DMS114 treated with DMSO at 0.1 percent for 48 hours (cell line): ENCODE data around the gene EID3.
"Not testable (repeated sequence)": the region's sequence is repeated elsewhere in the genome, so short reads cannot be mapped to it uniquely, and the experiment has no call there.

Source experiments
- DNase-seq: peaks from one replicate; lab custom pipeline; 2025; ENCODE audit not compliant: unreplicated experiment; lab: John Stamatoyannopoulos, UW

EID3 gene

GRCh38 chr12:104288635-104289274, 14.8 kb upstream of the EID3 start:
- DNase-seq: peak; percentile 63

- no peak for DNase-seq
Observed at GRCh38 chr12:104290320-104290719, 13.2 kb upstream of the EID3 start.

GRCh38 chr12:104290855-104291254, 12.7 kb upstream of the EID3 start:
- no peak for DNase-seq

- DNase-seq: no peak
Observed at GRCh38 chr12:104291867-104292524, 11.5 kb upstream of the EID3 start.

GRCh38 chr12:104292872-104293794, 10.4 kb upstream of the EID3 start:
- no peak for DNase-seq

GRCh38 chr12:104294158-104294859, 9.2 kb upstream of the EID3 start:
- DNase-seq: not testable (repeated sequence)

GRCh38 chr12:104294927-104295668, 8.4 kb upstream of the EID3 start:
- no peak for DNase-seq

- DNase-seq: no peak
Observed at GRCh38 chr12:104295954-104296353, 7.6 kb upstream of the EID3 start.

GRCh38 chr12:104296718-104297117, 6.8 kb upstream of the EID3 start:
- DNase-seq: no peak

- DNase-seq: no peak
Observed at GRCh38 chr12:104297477-104298113, 5.9 kb upstream of the EID3 start.

GRCh38 chr12:104299842-104300481, 3.6 kb upstream of the EID3 start:
- DNase-seq: no peak

- DNase-seq: no peak
Observed at GRCh38 chr12:104304261-104305009, 896 bp downstream of the EID3 start.

GRCh38 chr12:104305349-104305748, 1.8 kb downstream of the EID3 start:
- DNase-seq: no peak

GRCh38 chr12:104306376-104306775, 2.8 kb downstream of the EID3 start:
- no peak for DNase-seq

- DNase-seq: no peak
Observed at GRCh38 chr12:104306943-104307654, 3.6 kb downstream of the EID3 start.

- no peak for DNase-seq
Observed at GRCh38 chr12:104307655-104308000, 4.1 kb downstream of the EID3 start.

- no peak for DNase-seq
Observed at GRCh38 chr12:104309446-104309993, 6.0 kb downstream of the EID3 start.
